ENCODE data around the gene HMCN1.

GRCh38 chr1:185861630-185862029 lies 127.4 kb downstream of the HMCN1 start:
- TF ChIP-seq ZFP3 (CRISPR knock-in tag; IDR thresholded peaks at IDR 0.05) (no peak), PATZ1 (CRISPR knock-in tag; IDR thresholded peaks at IDR 0.05; ENCODE audit: borderline replicate concordance) (no peak), ZC3H10 (CRISPR knock-in tag; IDR thresholded peaks at IDR 0.05) (no peak), ZFP30 (CRISPR knock-in tag; IDR thresholded peaks at IDR 0.05) (no peak)
